ENCODE results near the gene SLC38A11. TPM values are rescaled to one million over a fixed set of nuclear protein-coding genes. Genes with fewer than 3 reads are reported as not detected.

Gene SLC38A11
- polyA plus RNA-seq, 1 donor (not counting 4 experiments of a cell fraction or from before 2014, with no cell fraction given), result not detected

GRCh38 chr2:164913640-164914350, 41.5 kb downstream of the SLC38A11 start:
- no peak overlapping the region for H3K9ac ChIP-seq (ENCODE audit: control insufficient read depth, extremely low read depth, insufficient read depth, low read length)
- no peaks in the 10 kb centered on the region for H3K9me1 ChIP-seq (ENCODE audit: control insufficient read depth, extremely low read depth, insufficient read depth, low read length)
- no peaks in the 10 kb centered on the region for H4K20me1 ChIP-seq (ENCODE audit: control insufficient read depth, extremely low read depth, insufficient read depth, low read length)
- H3K36me3 ChIP-seq (ENCODE audit: control insufficient read depth in 2 of 2, extremely low read depth in 1 of 2, insufficient read depth in 2 of 2, low read length in 2 of 2), result no peaks in the 10 kb centered on the region
- no peaks in the 10 kb centered on the region for H3K79me2 ChIP-seq (ENCODE audit: control insufficient read depth, insufficient read depth, low read length)
- H3K4me3 ChIP-seq (ENCODE audit: control insufficient read depth in 2 of 3, extremely low read depth in 1 of 3, insufficient read depth in 2 of 3, low read depth in 1 of 3, low read length in 3 of 3), result no peak overlapping the region
- H3K4me1 ChIP-seq (ENCODE audit: control insufficient read depth, extremely low read depth, insufficient read depth, low read length), result peaks cover 18% of the 10 kb centered on the region
- TF ChIP-seq CTCF (optimal IDR thresholded peaks at IDR 0.05 in 1 of 3, IDR thresholded peaks at IDR 0.05 in 1 of 3, conservative IDR thresholded peaks at IDR 0.05 in 1 of 3; ENCODE audit: extremely low read depth in 1 of 3, insufficient read depth in 2 of 3, low read length in 3 of 3) (peak in 1 of 3 experiments; percentile 8), EZH2 (IDR thresholded peaks at IDR 0.05; ENCODE audit: low read length) (no peak)
- DNase-seq (ENCODE audit: low read depth, low spot score) (no peak), FAIRE-seq (peak; percentile 65)
- no peak overlapping the region for H3K27ac ChIP-seq (ENCODE audit: control insufficient read depth, insufficient read depth, low read length)
- H2AFZ ChIP-seq (ENCODE audit: control insufficient read depth, low read length), result peak overlapping the region; percentile 53
- H3K27me3 ChIP-seq (ENCODE audit: control insufficient read depth, extremely low read depth, insufficient read depth, low read length), result no peaks in the 10 kb centered on the region
- dilution Hi-C loops (cut with MboI; ENCODE audit: extremely low pct_ligation_motif_present, low sequenced_read_pairs), result no loop called here
- no peaks in the 10 kb centered on the region for H3K9me3 ChIP-seq (ENCODE audit: control insufficient read depth, low read depth, low read length)
- H3K4me2 ChIP-seq (ENCODE audit: control insufficient read depth, extremely low read depth, insufficient read depth, low read depth, low read length), result peak overlapping the region; percentile 41

- TF ChIP-seq EZH2 (IDR thresholded peaks at IDR 0.05; ENCODE audit: low read length) (no peak), CTCF (optimal IDR thresholded peaks at IDR 0.05 in 1 of 3, IDR thresholded peaks at IDR 0.05 in 1 of 3, conservative IDR thresholded peaks at IDR 0.05 in 1 of 3; ENCODE audit: extremely low read depth in 1 of 3, insufficient read depth in 2 of 3, low read length in 3 of 3) (no peak)
- Histone ChIP-seq H3K9me3 (ENCODE audit: control insufficient read depth, low read depth, low read length) (no peaks in the 10 kb centered on the region), H3K27me3 (ENCODE audit: control insufficient read depth, extremely low read depth, insufficient read depth, low read length) (no peaks in the 10 kb centered on the region), H3K4me1 (ENCODE audit: control insufficient read depth, extremely low read depth, insufficient read depth, low read length) (peaks cover 18% of the 10 kb centered on the region), H3K36me3 (ENCODE audit: control insufficient read depth in 2 of 2, extremely low read depth in 1 of 2, insufficient read depth in 2 of 2, low read length in 2 of 2) (no peaks in the 10 kb centered on the region), H3K4me3 (ENCODE audit: control insufficient read depth in 2 of 3, extremely low read depth in 1 of 3, insufficient read depth in 2 of 3, low read depth in 1 of 3, low read length in 3 of 3) (no peak overlapping the region), H3K9ac (ENCODE audit: control insufficient read depth, extremely low read depth, insufficient read depth, low read length) (no peak overlapping the region), H3K4me2 (ENCODE audit: control insufficient read depth, extremely low read depth, insufficient read depth, low read depth, low read length) (no peak overlapping the region), H3K27ac (ENCODE audit: control insufficient read depth, insufficient read depth, low read length) (no peak overlapping the region), H4K20me1 (ENCODE audit: control insufficient read depth, extremely low read depth, insufficient read depth, low read length) (no peaks in the 10 kb centered on the region), H3K79me2 (ENCODE audit: control insufficient read depth, insufficient read depth, low read length) (no peaks in the 10 kb centered on the region), H2AFZ (ENCODE audit: control insufficient read depth, low read length) (no peak overlapping the region), H3K9me1 (ENCODE audit: control insufficient read depth, extremely low read depth, insufficient read depth, low read length) (no peaks in the 10 kb centered on the region)
- dilution Hi-C loops (cut with MboI; ENCODE audit: extremely low pct_ligation_motif_present, low sequenced_read_pairs), result no loop called here
- FAIRE-seq, result no peak
- no peak for DNase-seq (ENCODE audit: low read depth, low spot score)
Measured at GRCh38 chr2:164913011-164913410, 42.3 kb downstream of the SLC38A11 start.

All from keratinocyte (primary cell).